Stimulated activated CD4-positive, alpha-beta T cell treated with anti-CD3 and anti-CD28 coated beads, Interleukin-1b, Interleukin-23, amount 100 ng/mL, for 4 hours (primary cell): ENCODE results near the gene ASH1L.
"Not testable (repeated sequence)": the region's sequence is repeated elsewhere in the genome, so short reads cannot be mapped to it uniquely, and the experiment has no call there.

Source experiments
- DNase-seq, 2 donors: peaks; one replicate each; pipeline ENCODE4 v3.0.0-alpha.2; 2020; ENCODE audit warnings: low read depth in 2 of 2

The ASH1L gene

DNA sequence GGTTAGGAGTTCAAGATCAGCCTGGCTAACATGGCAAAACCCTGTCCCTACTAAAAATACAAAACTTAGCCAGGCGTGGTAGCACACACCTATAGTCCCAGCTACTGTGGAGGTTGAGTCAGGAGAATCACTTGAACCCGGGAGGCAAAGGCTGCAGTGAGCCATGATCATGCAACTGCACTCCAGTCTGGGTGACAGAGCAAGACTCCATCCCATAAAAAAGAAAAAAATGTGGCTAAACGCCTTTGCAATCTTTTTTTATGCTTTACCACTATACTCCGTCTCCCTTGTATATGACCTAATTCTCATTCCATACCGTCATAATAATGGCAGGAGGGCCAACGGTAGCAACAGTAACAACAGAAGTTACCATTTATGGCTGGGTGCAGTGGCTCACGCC is 109.5 kb downstream of the ASH1L start:
- DNase-seq = no peak

DNA sequence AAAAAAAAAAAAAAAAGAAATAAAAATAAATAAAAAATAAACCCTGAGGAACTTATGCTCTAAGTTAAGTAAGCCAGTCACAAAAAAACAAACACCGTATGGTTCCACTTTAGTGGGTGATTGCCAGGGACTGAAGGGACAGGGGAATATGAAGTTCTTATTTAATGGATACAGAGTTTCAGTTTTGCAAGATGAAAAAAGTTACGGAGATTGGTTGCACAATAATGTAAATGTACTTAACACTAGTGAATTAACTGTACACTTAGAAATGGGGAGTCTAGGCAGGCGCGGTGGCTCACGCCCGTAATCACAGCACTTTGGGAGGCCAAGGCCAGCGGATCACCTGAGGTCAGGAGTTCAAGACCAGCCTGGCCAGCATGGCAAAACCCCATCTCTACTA is 111.4 kb downstream of the ASH1L start:
- DNase-seq = no peak

DNA sequence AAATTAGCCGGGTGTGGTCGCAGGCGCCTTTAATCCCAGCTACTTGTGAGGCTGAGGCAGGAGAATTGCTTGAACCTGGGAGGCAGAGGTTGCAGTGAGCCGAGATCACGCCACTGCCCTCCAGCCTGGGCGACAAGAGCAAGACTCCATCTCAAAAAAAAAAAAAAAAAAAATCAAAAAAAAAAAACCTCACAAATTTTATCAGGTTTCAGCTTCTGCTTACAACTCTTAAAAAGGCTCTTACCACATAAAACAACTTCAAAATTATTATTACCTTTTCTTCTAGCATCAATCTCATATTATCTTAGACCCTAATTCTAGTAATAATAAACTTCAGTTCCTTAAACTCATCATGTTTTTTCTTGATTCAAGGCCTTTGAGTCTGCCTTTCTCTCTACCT is 120.2 kb downstream of the ASH1L start:
- not testable (repeated sequence) for DNase-seq

DNA sequence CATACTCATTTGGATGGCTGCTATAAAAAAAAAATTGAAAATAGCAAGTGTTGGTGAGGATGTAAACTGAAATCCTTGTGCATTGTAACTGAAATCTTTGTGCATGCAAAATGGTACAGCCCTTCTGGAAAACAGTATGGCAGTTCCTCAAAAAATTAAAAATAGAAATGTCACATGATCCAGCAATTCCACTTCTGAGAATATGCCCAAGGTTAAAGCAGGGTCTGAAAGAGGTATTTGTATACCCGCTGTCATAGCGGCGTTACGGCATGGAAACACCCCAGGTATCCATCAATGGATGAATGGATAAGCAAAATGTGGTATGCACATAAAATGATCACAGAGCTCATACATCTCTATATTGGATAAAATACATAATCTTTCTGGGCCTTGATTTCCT is 125.2 kb downstream of the ASH1L start:
- no peak for DNase-seq

DNA sequence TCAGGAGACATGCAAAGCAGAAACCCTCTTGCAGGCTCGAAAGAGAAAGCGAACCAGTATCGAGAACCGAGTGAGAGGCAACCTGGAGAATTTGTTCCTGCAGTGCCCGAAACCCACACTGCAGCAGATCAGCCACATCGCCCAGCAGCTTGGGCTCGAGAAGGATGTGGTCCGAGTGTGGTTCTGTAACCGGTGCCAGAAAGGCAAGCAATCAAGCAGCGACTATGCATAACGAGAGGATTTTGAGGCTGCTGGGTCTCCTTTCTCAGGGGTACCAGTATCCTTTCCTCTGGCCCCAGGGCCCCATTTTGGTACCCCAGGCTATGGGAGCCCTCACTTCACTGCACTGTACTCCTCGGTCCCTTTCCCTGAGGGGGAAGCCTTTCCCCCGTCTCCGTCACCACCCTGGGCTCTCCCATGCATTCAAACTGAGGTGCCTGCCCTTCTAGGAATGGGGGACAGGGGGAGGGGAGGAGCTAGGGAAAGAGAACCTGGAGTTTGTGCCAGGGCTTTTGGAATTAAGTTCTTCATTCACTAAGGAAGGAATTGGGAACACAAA is 128.7 kb downstream of the ASH1L start:
- not testable (repeated sequence) for DNase-seq

DNA sequence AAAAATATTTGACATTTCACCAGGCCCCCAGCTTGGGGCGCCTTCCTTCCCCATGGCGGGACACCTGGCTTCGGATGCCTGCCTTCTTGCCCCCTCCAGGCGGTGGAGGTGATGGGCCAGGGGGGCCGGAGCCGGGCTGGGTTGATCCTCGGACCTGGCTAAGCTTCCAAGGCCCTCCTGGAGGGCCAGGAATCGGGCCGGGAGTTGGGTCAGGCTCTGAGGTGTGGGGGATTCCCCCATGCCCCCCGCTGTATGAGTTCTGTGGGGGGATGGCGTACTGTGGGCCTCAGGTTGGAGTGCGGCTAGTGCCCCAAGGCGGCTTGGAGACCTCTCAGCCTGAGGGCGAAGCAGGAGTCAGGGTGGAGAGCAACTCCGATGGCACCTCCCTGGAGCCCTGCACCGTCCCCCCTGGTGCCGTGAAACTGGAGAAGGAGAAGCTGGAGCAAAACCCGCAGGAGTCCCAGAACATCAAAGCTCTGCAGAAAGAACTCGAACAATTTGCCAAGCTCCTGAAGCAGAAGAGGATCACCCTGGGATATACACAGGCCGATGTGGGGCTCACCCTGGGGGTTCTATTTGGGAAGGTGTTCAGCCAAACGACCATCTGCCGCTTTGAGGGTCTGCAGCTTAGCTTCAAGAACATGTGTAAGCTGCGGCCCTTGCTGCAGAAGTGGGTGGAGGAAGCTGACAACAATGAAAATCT is 129.3 kb downstream of the ASH1L start:
- not testable (repeated sequence) for DNase-seq

DNA sequence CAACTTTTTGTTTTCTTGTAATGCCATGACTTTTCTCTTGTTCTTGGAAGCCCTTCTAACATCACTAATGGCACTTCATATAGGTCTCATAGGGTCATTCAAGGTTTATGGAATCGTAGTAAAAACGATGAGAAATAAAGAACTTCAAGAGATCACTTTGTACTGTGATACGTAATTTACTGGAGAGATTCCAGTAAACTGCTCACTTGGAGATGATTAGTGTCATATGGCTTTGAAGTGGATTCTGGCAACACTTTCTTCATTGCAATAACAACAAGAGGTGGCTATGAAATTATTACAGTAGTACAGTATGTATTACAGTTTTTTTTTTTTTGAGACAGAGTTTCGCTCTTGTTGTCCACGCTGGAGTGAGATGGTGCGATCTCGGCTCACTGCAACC is 138.5 kb downstream of the ASH1L start:
- no peak for DNase-seq

DNA sequence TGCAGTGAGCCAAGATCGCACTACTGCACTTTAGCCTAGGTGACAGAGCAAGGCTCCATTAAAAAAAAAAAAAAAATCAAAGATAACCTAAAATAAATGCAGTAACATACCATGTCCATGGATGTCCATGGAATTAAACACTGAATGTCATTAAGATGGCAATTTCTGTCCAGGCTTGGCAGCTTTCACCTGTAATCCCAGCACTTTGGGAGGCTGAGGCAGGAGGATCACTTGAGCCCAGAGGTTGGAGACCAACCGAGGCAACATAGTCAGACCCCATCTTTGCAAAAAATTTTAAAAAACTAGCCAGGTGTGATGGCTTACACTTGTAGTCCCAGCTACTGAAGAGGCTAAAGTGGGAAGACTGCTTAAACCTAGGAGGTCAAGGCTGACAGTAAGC is 141.8 kb downstream of the ASH1L start:
- no peak for DNase-seq

DNA sequence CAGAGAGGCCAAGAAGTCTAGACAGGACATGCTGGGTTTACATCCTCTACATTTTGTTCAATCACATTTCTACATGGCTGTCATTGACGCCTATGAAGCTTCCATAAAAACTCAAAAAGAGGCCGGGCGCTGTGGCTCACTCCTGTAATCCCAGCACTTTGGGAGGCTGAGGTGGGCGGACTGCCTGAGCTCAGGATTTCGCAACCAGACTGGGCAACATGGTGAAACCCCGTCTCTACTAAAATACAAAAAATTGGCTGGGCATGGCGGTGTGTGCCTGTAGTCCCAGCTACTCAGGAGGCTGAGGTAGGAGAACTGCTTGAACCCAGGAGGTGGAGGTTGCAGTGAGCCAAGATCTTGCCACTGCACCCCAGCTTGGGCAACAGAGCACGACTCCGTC is 150.8 kb downstream of the ASH1L start:
- DNase-seq = not testable (repeated sequence)

DNA sequence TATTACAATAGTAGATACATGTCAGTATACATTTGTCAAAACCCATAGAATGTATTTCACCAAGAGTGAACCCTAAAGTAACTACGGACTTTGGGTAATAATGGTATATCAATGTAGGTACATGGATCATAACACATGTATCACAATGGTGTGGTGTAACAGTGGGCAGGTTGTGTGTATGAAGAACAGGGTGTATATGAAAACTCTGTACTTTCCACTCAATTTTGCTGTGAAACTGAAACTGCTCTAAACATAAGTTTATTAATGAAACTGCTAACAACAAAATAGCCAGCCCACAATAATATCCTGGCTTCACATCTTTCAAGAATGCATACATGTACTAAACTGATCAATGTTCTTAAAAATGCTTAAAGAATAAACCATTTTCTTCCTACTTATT is 151.7 kb downstream of the ASH1L start:
- DNase-seq = no peak

DNA sequence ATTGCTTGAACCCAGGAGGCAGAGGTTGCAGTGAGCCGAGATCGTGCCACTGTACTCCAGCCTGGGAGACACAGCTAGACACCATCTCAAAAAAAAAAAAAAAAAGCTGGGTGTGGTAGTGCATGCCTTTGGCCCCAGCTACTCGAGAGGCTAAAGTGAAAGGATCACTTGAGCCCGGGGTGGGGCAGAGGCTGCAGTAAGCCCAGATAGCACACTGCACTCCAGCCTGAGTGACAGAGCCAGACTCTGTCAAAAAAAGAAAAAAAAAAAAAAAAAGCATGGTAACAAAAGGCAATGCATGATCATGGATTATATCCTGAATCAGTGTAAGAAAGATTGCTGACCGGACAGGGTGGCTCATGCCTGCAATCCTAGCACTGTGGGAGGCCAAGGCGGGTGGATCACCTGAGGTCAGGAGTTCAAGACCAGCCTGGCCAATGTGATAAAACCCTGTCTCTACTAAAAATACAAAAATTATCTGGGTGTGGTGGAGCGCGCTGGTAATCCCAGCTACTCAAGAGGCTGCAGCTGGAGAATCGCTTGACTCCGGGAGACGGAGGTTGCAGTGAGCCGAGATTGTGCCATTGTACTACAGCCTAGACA is 165.6 kb downstream of the ASH1L start:
- DNase-seq = no peak

DNA sequence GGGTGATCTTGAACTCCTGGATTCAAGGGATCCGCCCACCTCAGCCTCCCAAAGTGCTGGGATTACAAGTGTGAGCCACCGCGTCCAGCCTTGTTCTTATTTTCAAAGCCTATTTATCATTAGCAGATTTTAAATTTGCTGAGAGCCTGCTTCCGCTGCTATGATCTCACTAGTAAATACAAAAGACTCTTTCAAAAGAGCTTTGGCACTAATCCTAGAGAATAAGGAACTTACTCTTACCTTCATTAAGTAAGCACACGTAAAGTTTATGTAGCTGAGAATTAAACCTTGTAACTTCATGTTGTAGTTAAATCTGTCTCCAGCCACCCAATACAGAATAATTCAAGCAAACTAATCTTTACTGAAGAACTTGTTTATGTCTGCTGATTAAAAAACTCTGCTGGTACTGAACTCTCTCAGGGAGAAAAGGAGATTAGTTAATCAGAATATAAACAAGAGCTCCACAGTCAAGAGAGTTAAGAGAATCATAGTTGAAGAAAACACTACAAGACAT is 169.6 kb downstream of the ASH1L start:
- no peak for DNase-seq

DNA sequence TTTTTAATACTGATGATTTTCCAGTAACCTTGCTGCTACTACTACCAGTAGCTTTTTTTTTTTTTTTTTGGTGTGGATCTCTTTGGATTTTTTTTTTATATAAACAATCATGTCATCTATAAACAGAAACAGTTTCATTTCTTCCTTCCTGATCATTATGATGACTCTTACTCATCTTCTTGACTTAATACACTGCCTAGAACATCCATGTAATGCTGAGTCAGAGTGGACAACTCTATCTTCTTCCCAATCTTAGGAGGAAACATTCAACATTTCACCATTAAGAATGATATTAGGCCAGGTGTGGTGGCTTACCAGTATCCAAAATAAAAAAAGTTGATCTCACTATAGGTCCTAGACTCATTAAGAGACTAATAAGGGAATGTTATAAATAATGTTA is 172.8 kb downstream of the ASH1L start:
- DNase-seq = no peak

DNA sequence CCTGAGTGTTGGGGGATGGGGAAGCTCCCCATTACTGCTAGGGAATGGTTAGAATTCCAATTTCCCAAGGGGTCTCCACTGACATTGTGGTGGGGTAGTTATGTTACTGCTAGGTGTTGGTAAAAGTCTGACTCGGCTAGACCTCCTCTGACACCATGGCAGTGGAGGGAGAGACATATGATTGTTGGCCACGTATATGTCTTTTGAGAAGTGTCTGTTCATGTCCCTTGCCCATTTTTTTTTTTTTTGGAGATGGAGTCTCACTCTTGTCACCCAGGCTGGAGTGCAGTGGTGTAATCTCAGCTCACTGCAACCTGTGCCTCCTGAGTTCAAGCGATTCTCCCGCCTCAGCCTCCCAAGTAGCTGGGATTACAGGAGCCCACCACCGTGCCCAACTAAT is 176.8 kb downstream of the ASH1L start:
- not testable (repeated sequence) for DNase-seq

DNA sequence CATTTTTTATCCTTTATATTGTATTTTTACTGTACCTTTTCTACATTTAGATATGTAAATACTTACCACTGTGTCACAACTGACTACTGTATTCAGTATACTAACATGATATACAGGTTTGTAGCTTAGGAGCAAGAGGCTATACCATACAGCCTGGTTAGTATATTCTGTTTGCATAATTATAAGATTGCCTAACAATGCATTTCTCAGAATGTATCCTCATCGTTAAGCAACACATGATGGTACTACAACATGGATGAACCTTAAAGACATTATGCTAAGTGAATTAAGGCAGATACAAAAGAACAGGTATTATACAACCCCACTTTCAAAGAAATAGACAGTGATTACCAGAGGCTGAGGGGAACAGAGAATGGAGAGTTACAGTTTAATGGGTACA is 179.2 kb downstream of the ASH1L start:
- no peak for DNase-seq

DNA sequence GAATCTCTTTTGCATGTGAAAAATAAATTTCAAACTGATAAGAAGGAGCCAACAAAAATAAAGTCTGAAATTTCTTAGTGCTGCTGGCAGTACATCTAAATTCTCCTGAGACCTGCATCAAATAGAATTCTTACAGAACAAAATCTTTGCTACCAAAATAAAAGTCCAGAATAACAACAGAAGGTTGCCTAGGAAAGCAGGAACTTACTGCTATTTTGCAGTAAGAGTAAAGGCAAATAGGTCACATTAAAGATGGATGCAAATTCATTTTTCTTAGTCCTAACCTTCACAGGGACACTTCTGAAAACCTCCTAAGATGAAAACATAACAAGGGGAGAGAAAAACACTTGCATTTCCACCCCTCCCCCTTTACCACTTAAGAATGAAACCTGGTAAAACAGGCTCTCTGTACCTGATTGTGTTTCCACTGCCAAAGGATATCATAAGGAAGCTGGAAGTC is 182.9 kb downstream of the ASH1L start:
- no peak for DNase-seq

DNA sequence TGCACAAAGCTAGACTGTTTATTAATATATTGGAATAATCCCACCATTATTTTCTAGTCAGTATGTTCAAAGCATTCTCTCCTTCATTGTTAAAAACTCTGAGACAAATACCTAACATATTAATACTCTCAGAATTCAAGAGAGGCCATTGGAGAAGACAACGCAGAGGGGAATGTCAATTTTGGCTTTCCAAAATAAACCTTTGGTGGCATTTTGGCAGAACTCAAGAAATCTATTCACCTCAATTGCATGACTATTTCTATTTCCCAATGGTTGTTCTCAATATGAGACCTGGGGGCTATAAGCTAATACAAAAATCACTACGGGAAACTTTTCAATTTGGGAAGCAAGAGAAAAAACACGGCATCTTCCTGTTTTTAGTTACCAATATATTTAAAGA is 183.4 kb downstream of the ASH1L start:
- DNase-seq = no peak

DNA sequence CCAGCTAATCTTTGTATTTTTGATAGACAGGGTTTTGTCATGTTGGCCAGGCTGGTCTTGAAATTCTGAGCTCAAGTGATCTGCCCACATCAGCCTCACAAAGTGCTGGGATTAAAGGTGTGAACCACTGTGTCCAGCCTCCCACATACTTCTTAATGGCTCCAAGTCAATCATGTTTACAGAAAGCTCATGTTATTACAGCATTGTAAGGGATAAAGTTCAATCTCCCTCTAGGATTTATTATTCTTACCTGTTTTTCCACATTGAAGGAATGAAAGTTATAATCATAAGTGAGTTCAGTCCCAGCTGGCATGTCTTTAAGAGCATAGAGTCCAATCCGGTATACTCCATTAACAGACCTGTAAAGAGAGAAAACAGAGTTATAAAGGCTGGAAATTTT is 202.6 kb downstream of the ASH1L start:
- no peak for DNase-seq

DNA sequence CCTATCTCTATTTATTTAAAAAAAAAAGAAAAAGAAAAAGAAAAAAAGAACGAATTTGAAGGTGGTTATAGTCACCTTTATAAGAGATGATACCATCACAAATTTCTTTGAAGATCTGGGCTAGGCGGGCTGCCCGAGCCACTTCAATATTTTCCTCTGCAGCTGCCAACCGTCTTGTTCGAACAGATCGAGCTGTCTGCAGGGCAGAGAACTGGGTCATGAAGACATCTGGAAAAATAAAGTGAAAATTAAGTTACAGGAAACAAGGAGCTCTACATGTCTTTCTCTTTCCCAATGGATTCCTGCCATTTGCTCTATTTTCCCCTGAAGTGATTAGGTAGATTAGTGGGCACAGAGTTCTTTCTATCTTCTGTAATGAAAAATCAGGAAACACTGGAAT is 210.0 kb downstream of the ASH1L start:
- DNase-seq = no peak

DNA sequence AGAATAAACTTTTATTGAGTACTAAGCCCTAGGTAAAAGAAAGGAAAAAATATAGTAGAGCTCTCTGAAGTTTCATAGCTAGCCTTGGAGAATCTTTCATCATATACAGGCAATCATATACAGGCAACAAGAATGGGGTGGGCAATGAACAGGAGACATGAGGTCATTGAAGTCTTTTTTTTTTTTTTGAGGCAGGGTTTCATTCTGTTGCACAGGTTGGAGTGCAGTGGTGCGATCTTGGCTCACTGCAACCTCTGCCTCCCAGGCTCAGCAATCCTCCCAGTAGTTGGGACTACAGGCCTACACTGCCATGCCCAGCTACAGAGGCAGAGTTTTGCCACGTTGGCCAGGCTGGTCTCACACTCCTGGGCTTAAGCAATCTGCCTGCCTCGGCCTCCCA is 219.8 kb downstream of the ASH1L start:
- DNase-seq = no peak

DNA sequence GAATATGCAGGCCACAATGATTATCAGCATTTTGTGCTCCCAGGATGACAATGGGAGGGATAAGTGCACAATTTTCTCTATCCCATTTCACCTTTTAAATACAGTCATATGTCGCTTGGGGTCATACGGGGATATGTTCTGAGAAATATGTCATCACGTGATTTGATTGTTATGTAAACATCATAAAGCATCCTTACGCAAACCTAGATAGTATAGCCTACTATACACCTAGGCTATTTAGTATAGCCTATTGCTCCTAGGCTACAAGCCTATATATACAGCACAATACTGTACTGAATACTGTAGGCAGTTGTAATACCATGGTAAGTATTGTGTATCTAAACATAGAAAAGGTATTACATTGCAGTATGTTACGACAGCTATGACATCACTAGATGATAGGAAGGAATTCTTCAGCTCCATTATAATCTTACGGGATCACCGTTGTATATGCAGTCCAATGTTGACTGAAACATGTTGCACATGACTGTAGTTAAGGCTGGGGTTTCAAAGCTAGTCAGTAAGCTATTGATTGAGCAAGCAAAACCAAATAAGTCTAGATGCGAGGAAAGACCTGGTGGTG is 223.0 kb downstream of the ASH1L start:
- no peak for DNase-seq

DNA sequence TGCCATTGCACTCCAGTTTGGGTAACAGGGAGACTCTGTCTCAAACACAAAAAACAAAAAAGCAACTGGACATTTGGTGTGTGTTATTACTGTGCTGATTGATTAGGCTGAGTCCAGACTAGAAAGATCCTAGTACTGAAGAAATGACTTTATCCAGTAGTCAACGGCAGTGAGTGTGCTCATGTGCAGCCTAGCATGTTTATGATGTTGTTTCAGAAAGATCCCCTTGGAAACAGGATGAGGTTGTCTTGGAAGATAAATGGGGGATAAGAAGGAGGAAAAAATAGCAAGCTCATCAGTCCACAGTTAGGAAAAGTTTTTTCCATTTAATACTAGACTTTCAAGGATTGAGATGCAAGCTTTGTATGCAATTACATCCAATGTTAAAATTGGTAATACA is 227.6 kb downstream of the ASH1L start:
- DNase-seq = no peak
